ACHN (cell line): ENCODE data around the gene OTOP3.
"Not testable (repeated sequence)": the region's sequence is repeated elsewhere in the genome, so short reads cannot be mapped to it uniquely, and the experiment has no call there.

Experiments
- DNase-seq: peaks from one replicate; pipeline ENCODE4 v3.0.0-alpha.2; 2015
- in situ Hi-C: cut with HindIII; loops from 2 replicates; pipeline ENCODE4 v1.10.0; 2017; ENCODE audit warnings: low sequenced_read_pairs, low pct_ligation_motif_present, low pct_unique_long_range_greater_than_20kb

OTOP3 gene

GRCh38 chr17:74954115-74954514 lies 18.4 kb downstream of the OTOP3 start:
- DNase-seq: no peak
- in situ Hi-C loops: no loop called here

GRCh38 chr17:74954665-74955421 lies 19.1 kb downstream of the OTOP3 start:
- no peak for DNase-seq
- in situ Hi-C loops: no loop called here

GRCh38 chr17:74956093-74956492 lies 20.4 kb downstream of the OTOP3 start:
- DNase-seq: no peak
- in situ Hi-C loops: no loop called here

GRCh38 chr17:74957935-74958740 lies 22.4 kb downstream of the OTOP3 start:
- in situ Hi-C loops: no loop called here
- DNase-seq: peak; percentile 61

- peak; percentile 24 for DNase-seq
- in situ Hi-C loops: no loop called here
Measured at GRCh38 chr17:74959826-74960515, 24.3 kb downstream of the OTOP3 start.

GRCh38 chr17:74960570-74961342 lies 25.1 kb downstream of the OTOP3 start:
- in situ Hi-C loops: no loop called here

GRCh38 chr17:74961657-74962350 lies 26.1 kb downstream of the OTOP3 start:
- in situ Hi-C loops: no loop called here
- peak; percentile 86 for DNase-seq

More at GRCh38 chr17:74960570-74961342, 25.1 kb downstream of the OTOP3 start:
- no peak for DNase-seq

GRCh38 chr17:74962622-74963394 lies 27.1 kb downstream of the OTOP3 start:
- no peak for DNase-seq
- in situ Hi-C loops: no loop called here

GRCh38 chr17:74963656-74964055 lies 28.0 kb downstream of the OTOP3 start:
- DNase-seq: no peak
- in situ Hi-C loops: no loop called here

- in situ Hi-C loops: no loop called here
- DNase-seq: no peak
Measured at GRCh38 chr17:74964246-74964761, 28.6 kb downstream of the OTOP3 start.

- in situ Hi-C loops: no loop called here
- no peak for DNase-seq
Measured at GRCh38 chr17:74964988-74965622, 29.4 kb downstream of the OTOP3 start.

- in situ Hi-C loops: no loop called here
Measured at GRCh38 chr17:74968361-74968780, 32.7 kb downstream of the OTOP3 start.

GRCh38 chr17:74969501-74969900 lies 33.8 kb downstream of the OTOP3 start:
- DNase-seq, in situ Hi-C loops: not testable (repeated sequence)

More at GRCh38 chr17:74968361-74968780, 32.7 kb downstream of the OTOP3 start:
- no peak for DNase-seq

GRCh38 chr17:74970395-74970794 lies 34.7 kb downstream of the OTOP3 start:
- no peak for DNase-seq
- in situ Hi-C loops: no loop called here

- in situ Hi-C loops: no loop called here
Measured at GRCh38 chr17:74971069-74971841, 35.6 kb downstream of the OTOP3 start.

GRCh38 chr17:74971842-74972106 lies 36.1 kb downstream of the OTOP3 start:
- no peak for DNase-seq
- in situ Hi-C loops: no loop called here

More at GRCh38 chr17:74971069-74971841, 35.6 kb downstream of the OTOP3 start:
- DNase-seq: no peak
